DMS153 treated with DMSO at 0.1 percent for 48 hours (cell line): ENCODE data around the gene CACNA1D.

Source experiments
- DNase-seq: peaks from one replicate; lab custom pipeline; 2025; ENCODE audit not compliant: unreplicated experiment; lab: John Stamatoyannopoulos, UW

CACNA1D gene

GRCh38 chr3:53739966-53740365 lies 245.6 kb downstream of the CACNA1D start:
- no peak for DNase-seq

GRCh38 chr3:53740956-53741355 lies 246.5 kb downstream of the CACNA1D start:
- DNase-seq = no peak

GRCh38 chr3:53744351-53744750 lies 249.9 kb downstream of the CACNA1D start:
- DNase-seq = no peak

GRCh38 chr3:53747559-53747958 lies 253.1 kb downstream of the CACNA1D start:
- DNase-seq = no peak

GRCh38 chr3:53748512-53749271 lies 254.3 kb downstream of the CACNA1D start:
- DNase-seq = no peak

GRCh38 chr3:53749448-53749847 lies 255.0 kb downstream of the CACNA1D start:
- no peak for DNase-seq

- no peak for DNase-seq
These were observed 256.1 kb downstream of the CACNA1D start for GRCh38 chr3:53750253-53751210.

- no peak for DNase-seq
These were observed 259.2 kb downstream of the CACNA1D start for GRCh38 chr3:53753518-53754183.

- DNase-seq = no peak
These were observed 259.9 kb downstream of the CACNA1D start for GRCh38 chr3:53754325-53754724.

- no peak for DNase-seq
These were observed 264.4 kb downstream of the CACNA1D start for GRCh38 chr3:53758846-53759245.

- DNase-seq = no peak
These were observed 268.9 kb downstream of the CACNA1D start for GRCh38 chr3:53763353-53763752.

GRCh38 chr3:53764026-53764775 lies 269.8 kb downstream of the CACNA1D start:
- DNase-seq = peak; percentile 16

- no peak for DNase-seq
These were observed 271.3 kb downstream of the CACNA1D start for GRCh38 chr3:53765753-53766152.

- DNase-seq = no peak
These were observed 272.3 kb downstream of the CACNA1D start for GRCh38 chr3:53766706-53767105.

GRCh38 chr3:53768478-53769459 lies 274.4 kb downstream of the CACNA1D start:
- no peak for DNase-seq

- no peak for DNase-seq
These were observed 278.2 kb downstream of the CACNA1D start for GRCh38 chr3:53772562-53772961.

- DNase-seq = no peak
These were observed 278.6 kb downstream of the CACNA1D start for GRCh38 chr3:53773021-53773436.

- no peak for DNase-seq
These were observed 279.4 kb downstream of the CACNA1D start for GRCh38 chr3:53773611-53774368.

- no peak for DNase-seq
These were observed 280.0 kb downstream of the CACNA1D start for GRCh38 chr3:53774414-53774813.
